H9 (cell line): ENCODE measurements around the gene R3HDM2. TPM values are rescaled to one million over a fixed set of nuclear protein-coding genes. Genes with fewer than 3 reads are reported as not detected.

ENCODE experiments used
- DNase-seq: peaks from one replicate; pipeline ENCODE4 v3.0.0-alpha.2; 2017
- H2AFZ ChIP-seq: one replicate; pipeline ENCODE4 v1.6.1; 2013; ENCODE audit warnings: mild to moderate bottlenecking, low read length, control low read depth, moderate library complexity
- H2AK5ac ChIP-seq: 2 replicates; pipeline ENCODE4 v1.6.1; 2013; ENCODE audit warnings: low read length, control low read depth, mixed read lengths; ENCODE audit not compliant: insufficient read length
- H2BK120ac ChIP-seq: one replicate; pipeline ENCODE4 v1.6.1; 2013; ENCODE audit warnings: low read depth, mild to moderate bottlenecking, low read length, control low read depth, inconsistent platforms; ENCODE audit not compliant: poor library complexity, severe bottlenecking
- H2BK12ac ChIP-seq: 2 replicates; pipeline ENCODE4 v1.6.1; 2013; ENCODE audit warnings: low read length, control low read depth, mixed read lengths, low read depth; ENCODE audit not compliant: insufficient read length
- H2BK15ac ChIP-seq: 2 replicates; pipeline ENCODE4 v1.6.1; 2013; ENCODE audit warnings: low read depth, low read length, control low read depth
- H2BK20ac ChIP-seq: one replicate; pipeline ENCODE4 v1.6.1; 2013; ENCODE audit warnings: low read depth, mild to moderate bottlenecking, low read length, control low read depth, inconsistent platforms; ENCODE audit not compliant: poor library complexity, severe bottlenecking
- H2BK5ac ChIP-seq: 2 replicates; pipeline ENCODE4 v1.6.1; 2013; ENCODE audit warnings: low read length, control low read depth, mixed read lengths; ENCODE audit not compliant: insufficient read length
- H3K14ac ChIP-seq: 2 replicates; pipeline ENCODE4 v1.6.1; 2013; ENCODE audit warnings: low read length, control low read depth; ENCODE audit not compliant: insufficient read depth
- H3K18ac ChIP-seq: 2 replicates; pipeline ENCODE4 v1.6.1; 2013; ENCODE audit warnings: low read depth, mild to moderate bottlenecking, mixed read lengths, low read length, control low read depth; ENCODE audit not compliant: insufficient read length
- H3K23ac ChIP-seq: 2 replicates; pipeline ENCODE4 v1.6.1; 2013; ENCODE audit warnings: low read length, control low read depth, mixed read lengths, low read depth; ENCODE audit not compliant: insufficient read length
- H3K23me2 ChIP-seq: 2 replicates; pipeline ENCODE4 v1.6.1; 2013; ENCODE audit warnings: low read depth, mild to moderate bottlenecking, mixed read lengths, low read length, control low read depth; ENCODE audit not compliant: insufficient read length, poor library complexity, severe bottlenecking
- H3K27ac ChIP-seq: 2 replicates; pipeline ENCODE4 v1.5.1; 2013; ENCODE audit warnings: low read length, control low read depth, mixed read lengths, low read depth; ENCODE audit not compliant: insufficient read length
- H3K27me3 ChIP-seq: 2 replicates; pipeline ENCODE4 v1.6.1; 2013; ENCODE audit warnings: low read length, control low read depth, inconsistent platforms; ENCODE audit not compliant: insufficient read depth
- H3K4ac ChIP-seq: 2 replicates; pipeline ENCODE4 v1.6.1; 2013; ENCODE audit warnings: low read depth, mild to moderate bottlenecking, control low read depth, inconsistent platforms, low read length, moderate library complexity
- H3K4me1 ChIP-seq: 2 replicates; pipeline ENCODE4 v1.6.1; 2013; ENCODE audit warnings: low read length, control low read depth, inconsistent platforms; ENCODE audit not compliant: insufficient read depth
- H3K4me2 ChIP-seq: 2 replicates; pipeline ENCODE4 v1.6.1; 2013; ENCODE audit warnings: low read length, control low read depth, mixed read lengths; ENCODE audit not compliant: insufficient read length, insufficient read depth
- H3K56ac ChIP-seq: 2 replicates; pipeline ENCODE4 v1.6.1; 2013; ENCODE audit warnings: low read depth, mild to moderate bottlenecking, mixed read lengths, low read length, control low read depth; ENCODE audit not compliant: insufficient read length
- H3K79me1 ChIP-seq: 2 replicates; pipeline ENCODE4 v1.6.1; 2013; ENCODE audit warnings: low read depth, mild to moderate bottlenecking, moderate library complexity, low read length, control low read depth, inconsistent platforms; ENCODE audit not compliant: insufficient read depth, poor library complexity, severe bottlenecking
- H3K79me2 ChIP-seq: 2 replicates; pipeline ENCODE4 v1.6.1; 2013; ENCODE audit warnings: low read length, control low read depth, inconsistent platforms; ENCODE audit not compliant: insufficient read depth
- H3K9ac ChIP-seq: 2 replicates; pipeline ENCODE4 v1.6.1; 2013; ENCODE audit warnings: low read length, control low read depth, mixed read lengths; ENCODE audit not compliant: insufficient read length; ENCODE audit errors: extremely low read depth
- H3K9me3 ChIP-seq: one replicate; pipeline ENCODE4 v1.6.1; 2013; ENCODE audit warnings: low read depth, low read length, inconsistent platforms; ENCODE audit not compliant: control insufficient read depth
- H3T11ph ChIP-seq: one replicate; pipeline ENCODE4 v1.6.1; 2013; ENCODE audit warnings: mild to moderate bottlenecking, low read length, control low read depth, inconsistent platforms
- H4K20me1 ChIP-seq: one replicate; pipeline ENCODE4 v1.6.1; 2013; ENCODE audit not compliant: control insufficient read depth, insufficient read length, insufficient read depth
- H4K5ac ChIP-seq: 2 replicates; pipeline ENCODE4 v1.6.1; 2013; ENCODE audit warnings: low read depth, mild to moderate bottlenecking, mixed read lengths, low read length, control low read depth; ENCODE audit not compliant: insufficient read length
- H4K8ac ChIP-seq: replicated peaks from 2 replicates; pipeline ENCODE4 v1.6.1; 2013; ENCODE audit warnings: low read length, control low read depth, mixed read lengths, low read depth; ENCODE audit not compliant: insufficient read length
- H4K91ac ChIP-seq: 2 replicates; pipeline ENCODE4 v1.6.1; 2013; ENCODE audit warnings: low read depth, mild to moderate bottlenecking, moderate library complexity, mixed read lengths, low read length, control low read depth; ENCODE audit not compliant: insufficient read length
- H3K27ac Mint-ChIP-seq, 3 experiments: 2 replicates in 2 of 3; 3 replicates in 1 of 3; pipeline ENCODE4 v1.8.0; 2020 to 2021; ENCODE audit warnings: mixed read lengths in 3 of 3, mild to moderate bottlenecking in 1 of 3, moderate library complexity in 1 of 3
- H3K27me3 Mint-ChIP-seq: 2 replicates; pipeline ENCODE4 v1.8.0; 2021; ENCODE audit warnings: low read depth, mild to moderate bottlenecking, moderate library complexity, mixed read lengths
- H3K36me3 Mint-ChIP-seq, 3 experiments: 2 replicates in 2 of 3; 3 replicates in 1 of 3; pipeline ENCODE4 v1.8.0; 2020 to 2021; ENCODE audit warnings: low read depth in 3 of 3, mixed read lengths in 3 of 3; ENCODE audit not compliant: insufficient read depth in 1 of 3
- H3K4me1 Mint-ChIP-seq, 2 experiments: 2 replicates each; pipeline ENCODE4 v1.8.0; 2020; ENCODE audit warnings: mixed read lengths in 2 of 2
- H3K4me3 Mint-ChIP-seq, 2 experiments: 2 replicates in 1 of 2; 3 replicates in 1 of 2; pipeline ENCODE4 v1.8.0; 2020 to 2021; ENCODE audit warnings: mild to moderate bottlenecking in 2 of 2, mixed read lengths in 2 of 2, moderate library complexity in 1 of 2
- H3K9me3 Mint-ChIP-seq, 2 experiments: 2 replicates in 1 of 2; 3 replicates in 1 of 2; pipeline ENCODE4 v1.8.0; 2020; ENCODE audit warnings: mild to moderate bottlenecking in 2 of 2, mixed read lengths in 2 of 2, moderate library complexity in 1 of 2
- WGBS: extraction: QIAGEN DNeasy Blood & Tissue Kit; methylation state at CpG from one replicate; pipeline ENCODE4 v1.1.7; 2013; ENCODE audit warnings: missing lambda C conversion rate, low lambda C conversion rate, mixed read lengths; ENCODE audit not compliant: insufficient read length; ENCODE audit errors: extremely low coverage; 5-methylcytosine and 5-hydroxymethylcytosine counted together
- total RNA-seq: library from RNA; stranded (reverse); gene quantifications from 2 replicates; pipeline ENCODE4 v1.2.1, GENCODE V29; 2021
- TF ChIP-seq, protein P1 (sequence below): fragments of 200-600 bp; sonication (generic); conservative IDR thresholded peaks from 3 replicates; pipeline ENCODE4 v1.8.0; 2021; ENCODE audit warnings: antibody characterized with exemption, mild to moderate bottlenecking

Gene R3HDM2
- total RNA-seq, 1 experiment from 2014 or later, result 43.9 TPM

DNA sequence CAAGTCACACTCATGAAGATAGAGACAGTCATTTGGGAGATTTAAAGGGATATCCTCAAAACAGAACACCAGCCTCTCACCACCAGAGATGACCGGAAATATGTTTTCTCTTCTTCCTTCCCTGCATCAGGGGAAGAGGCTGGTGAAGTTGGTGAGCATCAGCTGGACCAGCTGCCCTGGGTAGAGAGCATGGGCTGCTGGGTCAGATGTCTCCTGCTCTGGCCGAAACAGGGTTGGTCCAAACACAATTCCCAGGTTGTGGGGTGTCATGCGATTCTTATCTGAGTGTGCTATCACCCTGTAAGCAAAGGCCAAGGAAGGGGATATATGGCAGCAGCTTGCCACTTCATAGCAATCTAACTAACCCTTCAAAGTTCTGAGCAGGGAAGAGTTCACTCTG is 41.5 kb upstream of the R3HDM2 start:
- DNase-seq, result no peak
- Mint-ChIP-seq H3K27me3 (peaks cover 67% of the 10 kb centered on the region), H3K27ac (no peak overlapping the region; a peak in 1 of 7 replicates), H3K4me3 (no peak overlapping the region), H3K4me1 (peaks cover 13 to 14% of the 10 kb centered on the region in 2 experiments), H3K36me3 (peaks cover 0 to 14% (median 5%) of the 10 kb centered on the region in 3 experiments; a peak in 4 of 7 replicates), H3K9me3 (no peaks in the 10 kb centered on the region)
- no peaks in the 10 kb centered on the region for H3K79me1 ChIP-seq
- no peak overlapping the region for H3K14ac ChIP-seq
- no peak overlapping the region for H3K27ac ChIP-seq
- H3K79me2 ChIP-seq, result no peaks in the 10 kb centered on the region
- no peak overlapping the region for H4K5ac ChIP-seq
- H2BK15ac ChIP-seq, result no peak overlapping the region
- no peak overlapping the region for H2BK5ac ChIP-seq
- no peak overlapping the region for H3K18ac ChIP-seq
- no peak overlapping the region for H4K91ac ChIP-seq
- H2BK12ac ChIP-seq, result no peak overlapping the region
- no peak overlapping the region for H3K56ac ChIP-seq
- H4K8ac ChIP-seq, result no peak overlapping the region
- no peak overlapping the region for H2BK120ac ChIP-seq
- TF ChIP-seq, protein P1, sequence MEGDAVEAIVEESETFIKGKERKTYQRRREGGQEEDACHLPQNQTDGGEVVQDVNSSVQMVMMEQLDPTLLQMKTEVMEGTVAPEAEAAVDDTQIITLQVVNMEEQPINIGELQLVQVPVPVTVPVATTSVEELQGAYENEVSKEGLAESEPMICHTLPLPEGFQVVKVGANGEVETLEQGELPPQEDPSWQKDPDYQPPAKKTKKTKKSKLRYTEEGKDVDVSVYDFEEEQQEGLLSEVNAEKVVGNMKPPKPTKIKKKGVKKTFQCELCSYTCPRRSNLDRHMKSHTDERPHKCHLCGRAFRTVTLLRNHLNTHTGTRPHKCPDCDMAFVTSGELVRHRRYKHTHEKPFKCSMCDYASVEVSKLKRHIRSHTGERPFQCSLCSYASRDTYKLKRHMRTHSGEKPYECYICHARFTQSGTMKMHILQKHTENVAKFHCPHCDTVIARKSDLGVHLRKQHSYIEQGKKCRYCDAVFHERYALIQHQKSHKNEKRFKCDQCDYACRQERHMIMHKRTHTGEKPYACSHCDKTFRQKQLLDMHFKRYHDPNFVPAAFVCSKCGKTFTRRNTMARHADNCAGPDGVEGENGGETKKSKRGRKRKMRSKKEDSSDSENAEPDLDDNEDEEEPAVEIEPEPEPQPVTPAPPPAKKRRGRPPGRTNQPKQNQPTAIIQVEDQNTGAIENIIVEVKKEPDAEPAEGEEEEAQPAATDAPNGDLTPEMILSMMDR, result no peak
- no peak overlapping the region for H2BK20ac ChIP-seq
- H2AK5ac ChIP-seq, result no peak overlapping the region
- no peak overlapping the region for H3K4ac ChIP-seq
- no peak overlapping the region for H2AFZ ChIP-seq
- no peaks in the 10 kb centered on the region; the same call in 1 of the 2 replicates for H3K4me1 ChIP-seq
- H4K20me1 ChIP-seq, result no peaks in the 10 kb centered on the region
- H3K9ac ChIP-seq, result no peak overlapping the region
- peaks cover 15% of the 10 kb centered on the region for H3K23me2 ChIP-seq
- H3K9me3 ChIP-seq, result no peaks in the 10 kb centered on the region
- no CpG with 5 or more reads among the region's 3 CpGs for WGBS
- H3T11ph ChIP-seq, result no peak overlapping the region
- H3K23ac ChIP-seq, result no peak overlapping the region
- no peak overlapping the region for H3K4me2 ChIP-seq
- H3K27me3 ChIP-seq, result peaks cover 37% of the 10 kb centered on the region
